WTC11 (cell line): Measurements from ENCODE around the gene LAMA5. TPM values are rescaled to one million over a fixed set of nuclear protein-coding genes. Genes with fewer than 3 reads are reported as not detected.

Experiments used
- ATAC-seq: fragments of 200-7000 bp; cut with Tn5 transposase; 2 replicates; pipeline ENCODE4 v1.10.0; 2021; ENCODE audit warnings: mild to moderate bottlenecking, moderate library complexity
- CTCF ChIA-PET: fragments of 300-600 bp; sonication (Branson Sonifier 250); formaldehyde crosslinking; loops from one replicate; lab custom pipeline; 2021; ENCODE audit warnings: antibody characterized with exemption; lab: Charles Lee
- POLR2A ChIA-PET: fragments of 350-600 bp; sonication (Branson Sonifier 250); formaldehyde crosslinking; loops from one replicate; lab custom pipeline; 2021; ENCODE audit warnings: antibody characterized with exemption; lab: Charles Lee
- DNase-seq: peaks from one replicate; pipeline ENCODE4 v3.0.0; 2021; ENCODE audit warnings: low spot score
- H3K27ac Mint-ChIP-seq: 2 replicates; pipeline ENCODE4 v1.8.0; 2021; ENCODE audit warnings: mixed read lengths
- H3K27me3 Mint-ChIP-seq: 2 replicates; pipeline ENCODE4 v1.8.0; 2021; ENCODE audit warnings: low read depth, mild to moderate bottlenecking, moderate library complexity, mixed read lengths
- H3K36me3 Mint-ChIP-seq: 2 replicates; pipeline ENCODE4 v1.8.0; 2021; ENCODE audit warnings: mixed read lengths
- H3K4me1 Mint-ChIP-seq: 2 replicates; pipeline ENCODE4 v1.8.0; 2022; ENCODE audit warnings: mixed read lengths
- H3K4me3 Mint-ChIP-seq: 2 replicates; pipeline ENCODE4 v1.8.0; 2021; ENCODE audit warnings: mild to moderate bottlenecking, moderate library complexity, mixed read lengths
- H3K9me3 Mint-ChIP-seq: 2 replicates; pipeline ENCODE4 v1.8.0; 2021; ENCODE audit warnings: mixed read lengths
- CREM ChIP-seq: sonication (generic); formaldehyde crosslinking; IDR thresholded peaks from 2 replicates; pipeline ENCODE4 v1.8.1; 2022; ENCODE audit warnings: mild to moderate bottlenecking, missing genetic modification reagents, moderate library complexity
- ETV6 ChIP-seq: sonication (generic); formaldehyde crosslinking; IDR thresholded peaks from 2 replicates; pipeline ENCODE4 v1.8.1; 2022; ENCODE audit warnings: mild to moderate bottlenecking, missing genetic modification reagents
- FOXJ3 ChIP-seq: sonication (generic); formaldehyde crosslinking; IDR thresholded peaks from 2 replicates; pipeline ENCODE4 v1.9.0; 2021; ENCODE audit warnings: missing genetic modification reagents, mild to moderate bottlenecking, borderline replicate concordance
- FOXP1 ChIP-seq: sonication (generic); formaldehyde crosslinking; IDR thresholded peaks from 2 replicates; pipeline ENCODE4 v1.8.0; 2022; ENCODE audit warnings: missing genetic modification reagents, mild to moderate bottlenecking, moderate library complexity, borderline replicate concordance
- GABPB1 ChIP-seq: sonication (generic); formaldehyde crosslinking; IDR thresholded peaks from 2 replicates; pipeline ENCODE4 v1.8.1; 2023; ENCODE audit warnings: mild to moderate bottlenecking, missing genetic modification reagents
- HMGA2 ChIP-seq: fragments of 250-450 bp; sonication (Bioruptor Pico); IDR thresholded peaks from 2 replicates; pipeline ENCODE4 v1.4.0; 2021; ENCODE audit warnings: mild to moderate bottlenecking, moderate library complexity
- IRF2 ChIP-seq: sonication (generic); formaldehyde crosslinking; IDR thresholded peaks from 2 replicates; pipeline ENCODE4 v1.8.0; 2022; ENCODE audit warnings: low read depth, missing genetic modification reagents, borderline replicate concordance
- MXD4 ChIP-seq: fragments of 250-450 bp; sonication (Bioruptor Pico); IDR thresholded peaks from 2 replicates; pipeline ENCODE4 v1.8.0; 2021; ENCODE audit warnings: mild to moderate bottlenecking, moderate library complexity, borderline replicate concordance
- NR3C1 ChIP-seq: sonication (generic); formaldehyde crosslinking; conservative IDR thresholded peaks from 2 replicates; pipeline ENCODE4 v1.8.1; 2023; ENCODE audit warnings: low read depth, mild to moderate bottlenecking, missing genetic modification reagents
- OVOL2 ChIP-seq: fragments of 250-450 bp; sonication (Bioruptor Pico); IDR thresholded peaks from 2 replicates; pipeline ENCODE4 v1.9.0; 2021; ENCODE audit warnings: mild to moderate bottlenecking, borderline replicate concordance
- SMAD3 ChIP-seq: sonication (generic); formaldehyde crosslinking; IDR thresholded peaks from 2 replicates; pipeline ENCODE4 v1.8.0; 2022; ENCODE audit warnings: missing genetic modification reagents, mild to moderate bottlenecking, borderline replicate concordance
- TEAD4 ChIP-seq: sonication (generic); formaldehyde crosslinking; IDR thresholded peaks from 2 replicates; pipeline ENCODE4 v1.8.0; 2022; ENCODE audit warnings: mild to moderate bottlenecking, missing genetic modification reagents
- ZNF121 ChIP-seq: sonication (generic); formaldehyde crosslinking; IDR thresholded peaks from 2 replicates; pipeline ENCODE4 v1.8.0; 2023; ENCODE audit warnings: missing genetic modification reagents
- ZNF671 ChIP-seq: fragments of 250-450 bp; sonication (Bioruptor Pico); IDR thresholded peaks from 2 replicates; pipeline ENCODE4 v1.8.0; 2021; ENCODE audit warnings: mild to moderate bottlenecking
- total RNA-seq: library from RNA; stranded (reverse); gene quantifications from 3 replicates; pipeline ENCODE4 v1.2.3, GENCODE V29; 2021
- TF ChIP-seq, protein P1 (sequence below): sonication (generic); formaldehyde crosslinking; IDR thresholded peaks from 2 replicates; pipeline ENCODE4 v1.8.1; 2022; ENCODE audit warnings: low read depth, mild to moderate bottlenecking, moderate library complexity, missing genetic modification reagents, borderline replicate concordance
- TF ChIP-seq, protein P2 (sequence below): fragments of 250-450 bp; sonication (Bioruptor Pico); IDR thresholded peaks from 2 replicates; pipeline ENCODE4 v1.9.0; 2021; ENCODE audit warnings: mild to moderate bottlenecking, borderline replicate concordance
- TF ChIP-seq, protein P3 (sequence below): sonication (generic); formaldehyde crosslinking; IDR thresholded peaks from 2 replicates; pipeline ENCODE4 v1.8.1; 2023; ENCODE audit warnings: mild to moderate bottlenecking, missing genetic modification reagents
- TF ChIP-seq, protein P4 (sequence below): fragments of 250-450 bp; sonication (Bioruptor Pico); IDR thresholded peaks from 2 replicates; pipeline ENCODE4 v1.9.0; 2021; ENCODE audit warnings: moderate library complexity, mild to moderate bottlenecking, inconsistent platforms, borderline replicate concordance
- TF ChIP-seq, protein P5 (sequence below): sonication (generic); formaldehyde crosslinking; IDR thresholded peaks from 2 replicates; pipeline ENCODE4 v1.8.1; 2022; ENCODE audit warnings: missing genetic modification reagents, borderline replicate concordance

The LAMA5 gene
- total RNA-seq, 1 experiment from 2014 or later: 329 TPM

DNA sequence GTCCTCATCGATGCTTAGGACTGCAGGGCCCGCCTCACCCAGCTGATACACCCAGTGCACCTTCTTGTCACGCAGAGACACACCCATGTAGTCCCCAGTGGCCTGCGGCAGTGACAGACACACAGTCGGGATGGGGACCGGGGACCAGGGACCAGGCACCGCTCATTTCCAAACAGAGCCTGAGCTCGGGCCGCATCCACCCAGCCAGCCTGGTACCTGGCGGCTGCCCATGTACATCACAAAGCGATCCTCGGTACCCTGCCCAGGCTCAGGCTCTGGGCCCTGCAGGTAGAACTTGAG, 52.8 kb downstream of the LAMA5 start (continued):
- TF ChIP-seq, protein P1, sequence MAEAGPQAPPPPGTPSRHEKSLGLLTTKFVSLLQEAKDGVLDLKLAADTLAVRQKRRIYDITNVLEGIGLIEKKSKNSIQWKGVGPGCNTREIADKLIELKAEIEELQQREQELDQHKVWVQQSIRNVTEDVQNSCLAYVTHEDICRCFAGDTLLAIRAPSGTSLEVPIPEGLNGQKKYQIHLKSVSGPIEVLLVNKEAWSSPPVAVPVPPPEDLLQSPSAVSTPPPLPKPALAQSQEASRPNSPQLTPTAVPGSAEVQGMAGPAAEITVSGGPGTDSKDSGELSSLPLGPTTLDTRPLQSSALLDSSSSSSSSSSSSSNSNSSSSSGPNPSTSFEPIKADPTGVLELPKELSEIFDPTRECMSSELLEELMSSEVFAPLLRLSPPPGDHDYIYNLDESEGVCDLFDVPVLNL (CRISPR knock-in tag): no peak
- TF ChIP-seq, protein P2, sequence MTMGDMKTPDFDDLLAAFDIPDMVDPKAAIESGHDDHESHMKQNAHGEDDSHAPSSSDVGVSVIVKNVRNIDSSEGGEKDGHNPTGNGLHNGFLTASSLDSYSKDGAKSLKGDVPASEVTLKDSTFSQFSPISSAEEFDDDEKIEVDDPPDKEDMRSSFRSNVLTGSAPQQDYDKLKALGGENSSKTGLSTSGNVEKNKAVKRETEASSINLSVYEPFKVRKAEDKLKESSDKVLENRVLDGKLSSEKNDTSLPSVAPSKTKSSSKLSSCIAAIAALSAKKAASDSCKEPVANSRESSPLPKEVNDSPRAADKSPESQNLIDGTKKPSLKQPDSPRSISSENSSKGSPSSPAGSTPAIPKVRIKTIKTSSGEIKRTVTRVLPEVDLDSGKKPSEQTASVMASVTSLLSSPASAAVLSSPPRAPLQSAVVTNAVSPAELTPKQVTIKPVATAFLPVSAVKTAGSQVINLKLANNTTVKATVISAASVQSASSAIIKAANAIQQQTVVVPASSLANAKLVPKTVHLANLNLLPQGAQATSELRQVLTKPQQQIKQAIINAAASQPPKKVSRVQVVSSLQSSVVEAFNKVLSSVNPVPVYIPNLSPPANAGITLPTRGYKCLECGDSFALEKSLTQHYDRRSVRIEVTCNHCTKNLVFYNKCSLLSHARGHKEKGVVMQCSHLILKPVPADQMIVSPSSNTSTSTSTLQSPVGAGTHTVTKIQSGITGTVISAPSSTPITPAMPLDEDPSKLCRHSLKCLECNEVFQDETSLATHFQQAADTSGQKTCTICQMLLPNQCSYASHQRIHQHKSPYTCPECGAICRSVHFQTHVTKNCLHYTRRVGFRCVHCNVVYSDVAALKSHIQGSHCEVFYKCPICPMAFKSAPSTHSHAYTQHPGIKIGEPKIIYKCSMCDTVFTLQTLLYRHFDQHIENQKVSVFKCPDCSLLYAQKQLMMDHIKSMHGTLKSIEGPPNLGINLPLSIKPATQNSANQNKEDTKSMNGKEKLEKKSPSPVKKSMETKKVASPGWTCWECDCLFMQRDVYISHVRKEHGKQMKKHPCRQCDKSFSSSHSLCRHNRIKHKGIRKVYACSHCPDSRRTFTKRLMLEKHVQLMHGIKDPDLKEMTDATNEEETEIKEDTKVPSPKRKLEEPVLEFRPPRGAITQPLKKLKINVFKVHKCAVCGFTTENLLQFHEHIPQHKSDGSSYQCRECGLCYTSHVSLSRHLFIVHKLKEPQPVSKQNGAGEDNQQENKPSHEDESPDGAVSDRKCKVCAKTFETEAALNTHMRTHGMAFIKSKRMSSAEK (CRISPR knock-in tag): no peak
- TF ChIP-seq FOXJ3 (CRISPR knock-in tag) (no peak), OVOL2 (CRISPR knock-in tag) (no peak), ZNF671 (CRISPR knock-in tag) (no peak)
- TF ChIP-seq, protein P3, sequence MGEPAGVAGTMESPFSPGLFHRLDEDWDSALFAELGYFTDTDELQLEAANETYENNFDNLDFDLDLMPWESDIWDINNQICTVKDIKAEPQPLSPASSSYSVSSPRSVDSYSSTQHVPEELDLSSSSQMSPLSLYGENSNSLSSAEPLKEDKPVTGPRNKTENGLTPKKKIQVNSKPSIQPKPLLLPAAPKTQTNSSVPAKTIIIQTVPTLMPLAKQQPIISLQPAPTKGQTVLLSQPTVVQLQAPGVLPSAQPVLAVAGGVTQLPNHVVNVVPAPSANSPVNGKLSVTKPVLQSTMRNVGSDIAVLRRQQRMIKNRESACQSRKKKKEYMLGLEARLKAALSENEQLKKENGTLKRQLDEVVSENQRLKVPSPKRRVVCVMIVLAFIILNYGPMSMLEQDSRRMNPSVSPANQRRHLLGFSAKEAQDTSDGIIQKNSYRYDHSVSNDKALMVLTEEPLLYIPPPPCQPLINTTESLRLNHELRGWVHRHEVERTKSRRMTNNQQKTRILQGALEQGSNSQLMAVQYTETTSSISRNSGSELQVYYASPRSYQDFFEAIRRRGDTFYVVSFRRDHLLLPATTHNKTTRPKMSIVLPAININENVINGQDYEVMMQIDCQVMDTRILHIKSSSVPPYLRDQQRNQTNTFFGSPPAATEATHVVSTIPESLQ (CRISPR knock-in tag): no peak

DNA sequence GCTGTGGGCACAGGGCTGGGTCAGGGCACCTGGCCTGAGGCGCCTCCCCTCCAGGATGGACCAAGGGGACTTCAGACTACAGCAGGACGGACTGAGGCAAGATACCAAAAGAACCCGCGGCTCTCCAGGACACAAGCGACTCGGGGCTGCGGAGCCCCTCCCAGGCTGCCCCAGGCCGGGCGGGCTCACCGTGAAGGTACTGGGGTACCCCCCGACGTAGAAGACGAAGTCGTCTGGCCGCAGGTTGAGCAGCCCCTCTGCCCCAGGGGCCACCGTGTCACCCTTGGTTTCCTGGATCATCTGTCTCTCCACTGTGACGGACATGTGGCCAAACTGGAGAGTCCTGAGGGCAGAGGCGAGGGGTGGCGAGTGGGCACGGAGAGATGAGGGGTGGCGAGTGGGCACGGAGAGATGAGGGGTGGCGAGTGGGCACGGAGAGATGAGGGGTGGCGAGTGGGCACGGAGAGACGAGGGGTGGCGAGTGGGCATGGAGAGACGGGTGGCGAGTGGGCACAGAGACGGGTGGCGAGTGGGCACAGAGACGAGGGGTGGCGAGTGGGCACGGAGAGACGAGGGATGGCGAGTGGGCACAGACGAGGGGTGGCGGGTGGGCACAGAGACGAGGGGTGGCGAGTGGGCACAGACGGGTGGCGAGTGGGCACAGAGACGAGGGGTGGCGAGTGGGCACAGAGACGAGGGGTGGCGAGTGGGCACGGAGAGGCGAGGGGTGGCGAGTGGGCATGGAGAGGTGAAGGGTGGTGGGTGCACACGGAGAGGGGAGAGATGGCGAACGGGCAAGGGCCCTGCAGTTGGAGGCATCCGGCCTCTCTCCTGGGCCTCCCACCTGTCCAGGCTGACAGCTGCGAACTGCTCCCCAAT, 53.4 kb downstream of the LAMA5 start:
- ChIA-PET POLR2A (no interaction called here), CTCF (no interaction called here)
- ATAC-seq: no peak
- no peaks in the 10 kb centered on the region for H3K9me3 Mint-ChIP-seq
- no peak for DNase-seq
- H3K4me1 Mint-ChIP-seq: no peaks in the 10 kb centered on the region
- peaks cover 33% of the 10 kb centered on the region for H3K36me3 Mint-ChIP-seq
- H3K4me3 Mint-ChIP-seq: no peak overlapping the region
- no peak overlapping the region for H3K27ac Mint-ChIP-seq
- no peaks in the 10 kb centered on the region for H3K27me3 Mint-ChIP-seq
- TF ChIP-seq SMAD3 (CRISPR knock-in tag) (no peak), TEAD4 (CRISPR knock-in tag) (no peak), HMGA2 (CRISPR knock-in tag) (no peak), ZNF121 (CRISPR knock-in tag) (no peak), NR3C1 (CRISPR knock-in tag) (no peak), GABPB1 (CRISPR knock-in tag) (no peak), FOXP1 (CRISPR knock-in tag) (no peak), IRF2 (CRISPR knock-in tag) (no peak), ETV6 (CRISPR knock-in tag) (no peak), MXD4 (no peak), CREM (CRISPR knock-in tag) (no peak)
- TF ChIP-seq, protein P2 (CRISPR knock-in tag): no peak
- TF ChIP-seq, protein P4, sequence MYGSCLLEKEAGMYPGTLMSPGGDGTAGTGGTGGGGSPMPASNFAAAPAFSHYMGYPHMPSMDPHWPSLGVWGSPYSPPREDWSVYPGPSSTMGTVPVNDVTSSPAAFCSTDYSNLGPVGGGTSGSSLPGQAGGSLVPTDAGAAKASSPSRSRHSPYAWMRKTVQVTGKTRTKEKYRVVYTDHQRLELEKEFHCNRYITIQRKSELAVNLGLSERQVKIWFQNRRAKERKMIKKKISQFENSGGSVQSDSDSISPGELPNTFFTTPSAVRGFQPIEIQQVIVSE (CRISPR knock-in tag): no peak
- TF ChIP-seq, protein P5, sequence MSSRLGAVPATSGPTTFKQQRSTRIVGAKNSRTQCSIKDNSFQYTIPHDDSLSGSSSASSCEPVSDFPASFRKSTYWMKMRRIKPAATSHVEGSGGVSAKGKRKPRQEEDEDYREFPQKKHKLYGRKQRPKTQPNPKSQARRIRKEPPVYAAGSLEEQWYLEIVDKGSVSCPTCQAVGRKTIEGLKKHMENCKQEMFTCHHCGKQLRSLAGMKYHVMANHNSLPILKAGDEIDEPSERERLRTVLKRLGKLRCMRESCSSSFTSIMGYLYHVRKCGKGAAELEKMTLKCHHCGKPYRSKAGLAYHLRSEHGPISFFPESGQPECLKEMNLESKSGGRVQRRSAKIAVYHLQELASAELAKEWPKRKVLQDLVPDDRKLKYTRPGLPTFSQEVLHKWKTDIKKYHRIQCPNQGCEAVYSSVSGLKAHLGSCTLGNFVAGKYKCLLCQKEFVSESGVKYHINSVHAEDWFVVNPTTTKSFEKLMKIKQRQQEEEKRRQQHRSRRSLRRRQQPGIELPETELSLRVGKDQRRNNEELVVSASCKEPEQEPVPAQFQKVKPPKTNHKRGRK (CRISPR knock-in tag): no peak
